Brain microvascular endothelial cell (primary cell): ENCODE data around the gene ACTG2.
"Not testable (repeated sequence)": the region's sequence is repeated elsewhere in the genome, so short reads cannot be mapped to it uniquely, and the experiment has no call there.

ENCODE experiments used
- DNase-seq: peaks from one replicate; pipeline ENCODE4 v3.0.0-alpha.2; 2020
- H3K27ac ChIP-seq: fragments of 250-450 bp; sonication (Bioruptor Pico); 2 replicates; pipeline ENCODE4 v1.5.1; 2020; ENCODE audit warnings: mild to moderate bottlenecking, moderate library complexity
- H3K27me3 ChIP-seq: fragments of 250-450 bp; sonication (Bioruptor Pico); replicated peaks from 2 replicates; pipeline ENCODE4 v1.5.1; 2020; ENCODE audit warnings: mild to moderate bottlenecking
- H3K36me3 ChIP-seq: fragments of 250-450 bp; sonication (Bioruptor Pico); replicated peaks from 2 replicates; pipeline ENCODE4 v1.5.1; 2020; ENCODE audit warnings: mild to moderate bottlenecking
- H3K4me3 ChIP-seq: 2 replicates; pipeline ENCODE4 v1.5.1; 2011; ENCODE audit warnings: low read depth, mild to moderate bottlenecking, control low read depth, low read length, moderate library complexity
- in situ Hi-C: cut with HindIII; loops from 2 replicates; pipeline ENCODE4 v1.10.0; 2017; ENCODE audit warnings: low sequenced_read_pairs, low pct_ligation_motif_present
- TF ChIP-seq, protein P1 (sequence below): IDR thresholded peaks from 2 replicates; pipeline ENCODE4 v1.5.1; 2011; ENCODE audit warnings: low read depth, mild to moderate bottlenecking, moderate library complexity, low read length, control low read depth, inconsistent platforms; ENCODE audit errors: missing control alignments

ACTG2 gene

DNA sequence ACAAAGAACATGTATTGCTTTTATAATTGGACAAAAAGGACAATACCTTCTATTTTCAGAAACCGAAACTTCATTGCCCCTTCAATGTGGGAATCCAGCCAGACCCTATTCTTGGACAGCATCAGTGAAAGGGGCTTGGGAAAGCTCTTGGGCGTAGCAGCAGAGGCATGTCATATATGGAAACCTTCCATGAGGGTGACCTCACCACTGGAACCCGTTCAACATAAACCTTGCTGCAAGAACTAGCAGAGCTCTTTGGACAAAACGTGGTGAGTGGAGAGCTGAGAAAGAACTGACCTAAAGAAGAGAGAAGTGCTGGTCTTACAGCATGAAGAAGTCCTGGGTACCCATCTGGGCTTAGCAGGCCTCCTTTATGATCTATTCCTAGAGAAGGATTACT is 22.7 kb upstream of the ACTG2 start:
- DNase-seq, result peak; percentile 98
- Histone ChIP-seq H3K27me3 (no peaks in the 10 kb centered on the region), H3K36me3 (peaks cover 7% of the 10 kb centered on the region), H3K27ac (peak overlapping the region; percentile 62), H3K4me3 (no peak overlapping the region)
- in situ Hi-C loops, result no loop called here
- TF ChIP-seq, protein P1, sequence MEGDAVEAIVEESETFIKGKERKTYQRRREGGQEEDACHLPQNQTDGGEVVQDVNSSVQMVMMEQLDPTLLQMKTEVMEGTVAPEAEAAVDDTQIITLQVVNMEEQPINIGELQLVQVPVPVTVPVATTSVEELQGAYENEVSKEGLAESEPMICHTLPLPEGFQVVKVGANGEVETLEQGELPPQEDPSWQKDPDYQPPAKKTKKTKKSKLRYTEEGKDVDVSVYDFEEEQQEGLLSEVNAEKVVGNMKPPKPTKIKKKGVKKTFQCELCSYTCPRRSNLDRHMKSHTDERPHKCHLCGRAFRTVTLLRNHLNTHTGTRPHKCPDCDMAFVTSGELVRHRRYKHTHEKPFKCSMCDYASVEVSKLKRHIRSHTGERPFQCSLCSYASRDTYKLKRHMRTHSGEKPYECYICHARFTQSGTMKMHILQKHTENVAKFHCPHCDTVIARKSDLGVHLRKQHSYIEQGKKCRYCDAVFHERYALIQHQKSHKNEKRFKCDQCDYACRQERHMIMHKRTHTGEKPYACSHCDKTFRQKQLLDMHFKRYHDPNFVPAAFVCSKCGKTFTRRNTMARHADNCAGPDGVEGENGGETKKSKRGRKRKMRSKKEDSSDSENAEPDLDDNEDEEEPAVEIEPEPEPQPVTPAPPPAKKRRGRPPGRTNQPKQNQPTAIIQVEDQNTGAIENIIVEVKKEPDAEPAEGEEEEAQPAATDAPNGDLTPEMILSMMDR, result no peak

DNA sequence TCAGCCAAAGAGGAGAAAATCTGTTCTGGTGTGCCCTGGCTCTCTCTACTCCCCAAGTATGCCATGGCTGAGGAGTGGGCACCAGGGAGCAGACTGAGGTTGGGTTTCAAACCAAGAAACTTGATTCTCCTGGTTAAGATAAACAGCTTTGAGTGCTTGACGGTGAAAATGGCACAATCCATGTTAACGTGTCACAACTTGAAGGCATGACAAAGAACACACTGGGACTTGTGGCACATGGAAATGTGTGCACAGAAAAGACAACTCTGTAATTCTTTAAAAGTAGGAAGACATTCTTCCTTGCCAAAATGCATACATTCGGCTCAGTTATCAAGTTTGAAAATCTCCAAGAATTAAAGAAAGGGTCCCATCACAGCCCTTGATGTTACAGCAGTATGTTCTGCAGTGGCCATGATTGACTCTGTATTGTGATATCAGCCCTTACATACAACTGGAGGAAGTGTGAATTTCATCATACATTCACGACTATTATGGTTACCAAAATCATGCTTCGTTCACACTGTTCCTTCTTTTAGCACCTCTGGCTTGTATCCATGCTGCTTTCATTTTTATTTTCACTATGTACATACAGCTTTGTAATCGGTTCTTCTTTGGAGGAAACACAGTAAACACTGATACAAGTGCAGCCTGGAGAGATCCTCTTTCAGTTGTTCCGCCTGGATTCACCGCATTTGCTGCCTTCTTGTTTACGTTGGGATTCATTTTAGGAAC is 15.6 kb upstream of the ACTG2 start:
- TF ChIP-seq, protein P1, result no peak
- Histone ChIP-seq H3K36me3 (no peaks in the 10 kb centered on the region), H3K4me3 (no peak overlapping the region), H3K27ac (no peak overlapping the region), H3K27me3 (no peaks in the 10 kb centered on the region)
- no peak for DNase-seq
- in situ Hi-C loops, result no loop called here

DNA sequence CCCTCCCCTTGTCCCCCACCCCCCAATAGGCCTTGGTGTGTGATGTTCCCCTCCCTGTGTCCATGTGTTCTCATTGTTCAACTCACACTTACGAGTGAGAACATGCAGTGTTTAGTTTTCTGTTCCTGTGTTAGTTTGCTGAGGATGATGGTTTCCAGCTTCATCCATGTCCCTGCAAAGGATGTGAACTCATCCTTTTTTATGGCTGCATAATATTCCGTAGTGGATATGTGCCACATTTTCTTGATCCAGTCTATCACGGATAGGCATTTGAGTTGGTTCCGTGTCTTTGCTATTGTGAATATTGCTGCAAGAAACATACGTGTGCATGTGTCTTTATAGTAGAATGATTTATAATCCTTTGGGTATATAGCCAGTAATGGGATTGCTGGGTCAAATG is 14.8 kb upstream of the ACTG2 start:
- H3K36me3 ChIP-seq, DNase-seq, in situ Hi-C loops, H3K27me3 ChIP-seq, H3K27ac ChIP-seq, H3K4me3 ChIP-seq: not testable (repeated sequence)

DNA sequence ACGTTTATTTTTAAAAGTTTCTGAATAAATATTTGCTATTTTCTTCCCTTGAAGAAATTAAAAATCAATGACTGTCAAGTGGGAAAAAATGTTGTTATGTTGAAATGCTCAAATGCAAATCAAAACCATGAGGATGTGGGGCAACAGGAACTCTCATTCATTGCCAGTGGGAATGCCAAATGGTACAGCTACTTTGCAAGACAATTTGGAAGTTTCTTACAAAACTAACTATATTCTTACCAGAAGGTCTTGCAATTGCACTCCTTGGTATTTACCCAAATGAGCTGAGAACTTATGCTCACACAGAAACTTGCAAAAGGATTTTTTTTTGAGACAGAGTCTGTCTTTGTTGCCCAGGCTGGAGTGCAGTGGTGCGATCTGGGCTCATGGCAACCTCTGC is 7.4 kb upstream of the ACTG2 start:
- Histone ChIP-seq H3K36me3 (no peaks in the 10 kb centered on the region), H3K27ac (no peak overlapping the region), H3K27me3 (no peaks in the 10 kb centered on the region), H3K4me3 (no peak overlapping the region)
- TF ChIP-seq, protein P1, result no peak
- in situ Hi-C loops, result no loop called here
- no peak for DNase-seq

DNA sequence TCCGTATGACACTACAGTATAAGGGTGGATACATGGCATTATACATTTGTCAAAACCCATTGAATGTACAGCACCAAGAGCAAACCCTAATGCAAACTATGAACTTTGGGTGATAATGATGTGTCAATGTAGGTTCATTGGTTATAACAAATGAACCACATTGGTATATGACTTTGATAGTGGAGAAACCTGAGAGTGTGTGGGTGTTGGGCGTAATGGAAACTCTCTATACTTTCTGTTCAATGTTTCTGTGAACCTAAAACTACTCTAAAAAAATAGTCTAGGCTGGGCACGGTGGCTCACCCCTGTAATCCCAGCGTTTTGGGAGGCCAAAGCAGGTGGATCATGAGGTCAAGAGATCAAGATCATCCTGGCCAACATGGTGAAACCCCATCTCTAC is 6.5 kb upstream of the ACTG2 start:
- Histone ChIP-seq H3K27ac (no peak overlapping the region), H3K27me3 (no peaks in the 10 kb centered on the region), H3K36me3 (no peaks in the 10 kb centered on the region), H3K4me3 (no peak overlapping the region)
- in situ Hi-C loops, result no loop called here
- DNase-seq, result no peak
- TF ChIP-seq, protein P1, result no peak

DNA sequence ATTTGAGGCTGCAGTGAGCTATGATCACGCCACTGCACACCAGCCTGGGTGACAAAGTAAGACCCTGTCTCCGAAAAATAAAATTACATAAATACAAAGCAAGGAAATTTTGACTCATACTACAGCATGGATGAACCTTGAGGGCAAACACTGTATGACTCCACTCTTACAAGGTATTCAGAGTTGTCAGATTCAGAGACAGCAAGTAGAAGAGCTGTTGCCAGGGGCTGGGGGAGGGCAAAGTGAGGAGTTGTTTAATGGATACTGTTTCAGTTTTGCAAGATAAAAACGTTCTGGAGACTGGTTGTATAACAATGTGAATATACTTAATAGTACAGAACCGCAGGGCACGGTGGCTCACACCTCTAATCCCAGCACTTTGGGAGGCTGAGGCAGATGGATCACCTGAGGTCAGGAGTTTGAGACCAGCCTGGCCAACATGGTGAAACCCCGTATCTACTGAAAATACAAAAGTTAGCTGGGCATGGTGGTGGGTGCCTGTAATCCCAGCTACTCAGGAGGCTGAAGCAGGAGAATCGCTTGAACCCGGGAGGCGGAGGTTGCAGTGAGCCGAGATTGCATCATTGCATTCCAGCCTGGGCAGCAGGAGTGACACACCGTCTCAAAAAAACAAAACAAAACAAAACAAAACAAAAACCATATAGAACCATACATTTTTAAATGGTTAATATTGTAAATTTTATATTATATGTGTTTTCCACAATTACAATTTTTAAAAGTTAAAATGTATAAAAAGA is 5.0 kb upstream of the ACTG2 start:
- in situ Hi-C loops, H3K27ac ChIP-seq, H3K36me3 ChIP-seq, H3K4me3 ChIP-seq, H3K27me3 ChIP-seq: not testable (repeated sequence)
- peak; percentile 16 for DNase-seq
